DOHH2 (cell line): ENCODE results near the gene KCTD17.

ENCODE experiments used
- H3F3A ChIP-seq: fragments of 200-600 bp; sonication (generic), shearing (Covaris generic); 2 replicates; pipeline ENCODE4 v1.6.0; 2016; ENCODE audit warnings: antibody characterized with exemption, mild to moderate bottlenecking; ENCODE audit not compliant: control insufficient read depth, insufficient read depth
- H3K27ac ChIP-seq: fragments of 200-600 bp; sonication (generic); 2 replicates; pipeline ENCODE4 v1.5.1; 2014; ENCODE audit warnings: low read depth, mild to moderate bottlenecking, low read length, moderate library complexity
- H3K27me3 ChIP-seq: fragments of 200-600 bp; sonication (generic); 2 replicates; pipeline ENCODE4 v1.6.1; 2014; ENCODE audit warnings: mild to moderate bottlenecking, low read length, mixed read lengths; ENCODE audit not compliant: control insufficient read depth
- H3K36me3 ChIP-seq: fragments of 200-600 bp; sonication (generic); 2 replicates; pipeline ENCODE4 v1.6.1; 2014; ENCODE audit warnings: mild to moderate bottlenecking, low read length, moderate library complexity, mixed read lengths; ENCODE audit not compliant: control insufficient read depth
- H3K4me1 ChIP-seq: fragments of 200-600 bp; sonication (generic); 2 replicates; pipeline ENCODE4 v1.6.1; 2014; ENCODE audit warnings: mild to moderate bottlenecking, low read length, mixed read lengths; ENCODE audit not compliant: control insufficient read depth
- H3K4me2 ChIP-seq: fragments of 200-600 bp; sonication (generic); 2 replicates; pipeline ENCODE4 v1.6.0; 2014; ENCODE audit warnings: mild to moderate bottlenecking, low read length, moderate library complexity
- H3K4me3 ChIP-seq: fragments of 200-600 bp; sonication (generic); 2 replicates; pipeline ENCODE4 v1.5.1; 2014; ENCODE audit warnings: mild to moderate bottlenecking, low read length, mixed read lengths
- H3K79me2 ChIP-seq: fragments of 200-600 bp; sonication (generic); 2 replicates; pipeline ENCODE4 v1.6.1; 2014; ENCODE audit warnings: mild to moderate bottlenecking, low read length, mixed read lengths; ENCODE audit not compliant: control insufficient read depth
- H3K9me2 ChIP-seq: fragments of 200-600 bp; sonication (generic); replicated peaks from 2 replicates; pipeline ENCODE4 v1.6.1; 2014; ENCODE audit warnings: mild to moderate bottlenecking, low read length, mixed read lengths; ENCODE audit not compliant: control insufficient read depth
- H3K9me3 ChIP-seq: fragments of 200-600 bp; sonication (generic); 2 replicates; pipeline ENCODE4 v1.6.1; 2014; ENCODE audit warnings: antibody characterized with exemption, low read length, mixed read lengths; ENCODE audit not compliant: control insufficient read depth, insufficient read depth
- H4K20me1 ChIP-seq: fragments of 200-600 bp; sonication (generic); 2 replicates; pipeline ENCODE4 v1.6.0; 2014; ENCODE audit warnings: low read depth, mild to moderate bottlenecking, antibody characterized with exemption, low read length, moderate library complexity; ENCODE audit not compliant: control insufficient read depth, insufficient read depth
- EZH2phosphoT487 ChIP-seq: fragments of 200-600 bp; sonication (generic); IDR thresholded peaks from 2 replicates; pipeline ENCODE4 v1.6.1; 2017; ENCODE audit warnings: borderline replicate concordance, mild to moderate bottlenecking, antibody characterized with exemption, low read length, moderate library complexity, mixed read lengths
- TF ChIP-seq, protein P1 (sequence below): fragments of 200-600 bp; sonication (generic); IDR thresholded peaks from one replicate; pipeline ENCODE4 v1.5.1; 2014; ENCODE audit warnings: antibody characterized with exemption, mild to moderate bottlenecking, low read depth, low read length; ENCODE audit not compliant: poor library complexity, severe bottlenecking

KCTD17 gene

DNA sequence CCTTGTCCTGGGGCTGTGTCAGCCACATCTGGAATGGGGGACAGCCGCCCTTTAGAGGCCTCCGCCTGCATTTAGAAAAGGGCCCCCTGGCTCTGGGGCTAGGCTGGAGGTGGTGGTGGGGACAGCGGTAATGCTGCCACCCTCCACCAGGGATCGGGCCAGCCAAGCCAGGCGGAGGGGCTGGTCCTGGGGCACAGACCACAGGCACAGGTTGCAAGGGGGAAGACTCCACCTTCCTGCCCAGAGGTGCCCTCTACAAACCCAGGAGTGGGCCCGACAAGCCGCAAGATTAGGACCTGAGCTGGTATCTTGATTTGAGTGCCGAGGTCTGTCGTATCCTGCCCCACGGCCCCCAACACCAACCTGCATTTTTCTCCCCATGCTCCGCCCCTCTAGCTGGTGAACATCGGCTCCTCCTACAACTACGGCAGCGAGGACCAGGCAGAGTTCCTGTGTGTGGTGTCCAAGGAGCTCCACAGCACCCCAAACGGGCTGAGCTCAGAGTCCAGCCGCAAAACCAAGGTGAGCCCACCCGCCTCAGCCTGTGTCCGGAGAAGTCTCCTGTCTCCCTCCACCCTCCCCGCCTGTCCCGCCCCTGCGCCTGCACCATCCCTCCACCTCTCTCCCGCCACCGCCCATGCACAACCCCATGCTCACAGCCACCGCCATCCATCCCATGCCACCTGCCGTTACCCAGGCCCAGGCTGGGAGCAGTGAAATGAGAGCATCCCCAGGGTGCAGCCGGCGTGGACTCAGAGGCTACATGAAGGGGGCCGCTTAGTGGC, 7.6 kb downstream of the KCTD17 start:
- no peaks in the 10 kb centered on the region for H3K27me3 ChIP-seq
- no peaks in the 10 kb centered on the region for H3F3A ChIP-seq
- TF ChIP-seq, protein P1, sequence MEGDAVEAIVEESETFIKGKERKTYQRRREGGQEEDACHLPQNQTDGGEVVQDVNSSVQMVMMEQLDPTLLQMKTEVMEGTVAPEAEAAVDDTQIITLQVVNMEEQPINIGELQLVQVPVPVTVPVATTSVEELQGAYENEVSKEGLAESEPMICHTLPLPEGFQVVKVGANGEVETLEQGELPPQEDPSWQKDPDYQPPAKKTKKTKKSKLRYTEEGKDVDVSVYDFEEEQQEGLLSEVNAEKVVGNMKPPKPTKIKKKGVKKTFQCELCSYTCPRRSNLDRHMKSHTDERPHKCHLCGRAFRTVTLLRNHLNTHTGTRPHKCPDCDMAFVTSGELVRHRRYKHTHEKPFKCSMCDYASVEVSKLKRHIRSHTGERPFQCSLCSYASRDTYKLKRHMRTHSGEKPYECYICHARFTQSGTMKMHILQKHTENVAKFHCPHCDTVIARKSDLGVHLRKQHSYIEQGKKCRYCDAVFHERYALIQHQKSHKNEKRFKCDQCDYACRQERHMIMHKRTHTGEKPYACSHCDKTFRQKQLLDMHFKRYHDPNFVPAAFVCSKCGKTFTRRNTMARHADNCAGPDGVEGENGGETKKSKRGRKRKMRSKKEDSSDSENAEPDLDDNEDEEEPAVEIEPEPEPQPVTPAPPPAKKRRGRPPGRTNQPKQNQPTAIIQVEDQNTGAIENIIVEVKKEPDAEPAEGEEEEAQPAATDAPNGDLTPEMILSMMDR, result no peak
- TF ChIP-seq EZH2phosphoT487, result no peak
- no peak overlapping the region for H3K4me2 ChIP-seq
- H3K4me3 ChIP-seq, result no peak overlapping the region
- no peaks in the 10 kb centered on the region for H3K36me3 ChIP-seq
- H3K79me2 ChIP-seq, result no peaks in the 10 kb centered on the region
- no peaks in the 10 kb centered on the region for H3K4me1 ChIP-seq
- no peak overlapping the region for H3K27ac ChIP-seq
- H3K9me2 ChIP-seq, result no peaks in the 10 kb centered on the region
- H3K9me3 ChIP-seq, result no peaks in the 10 kb centered on the region
- no peaks in the 10 kb centered on the region for H4K20me1 ChIP-seq

DNA sequence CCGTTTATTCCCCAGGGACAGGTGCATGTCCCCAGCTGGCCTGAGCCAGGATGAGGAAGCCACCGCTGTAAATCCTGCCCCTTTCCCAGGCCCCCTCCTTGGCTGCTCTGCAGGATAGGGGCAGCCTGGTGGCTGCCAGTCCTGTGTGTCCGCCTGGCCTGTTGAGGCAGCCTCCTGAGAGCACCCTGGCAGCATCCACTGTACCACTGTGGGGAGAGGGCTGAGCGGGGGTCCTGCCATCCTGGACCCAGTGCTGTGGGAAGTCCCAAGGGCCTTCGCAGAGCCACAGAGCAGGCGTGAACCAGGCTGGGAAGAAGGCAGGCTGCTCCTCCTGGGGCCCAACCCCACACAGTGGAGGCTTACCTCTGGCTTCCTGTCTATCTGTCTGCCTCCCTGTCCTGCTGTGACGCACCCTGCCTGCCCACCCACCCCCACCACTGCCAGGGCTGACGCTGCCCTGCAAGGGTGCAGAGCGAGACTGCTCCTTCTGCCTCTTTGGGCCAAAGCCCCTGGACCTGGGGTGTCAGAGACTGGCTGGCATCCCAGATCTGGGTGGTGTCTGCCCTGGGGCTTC, 8.4 kb downstream of the KCTD17 start:
- no peaks in the 10 kb centered on the region for H3K9me3 ChIP-seq
- no peaks in the 10 kb centered on the region for H3K36me3 ChIP-seq
- H4K20me1 ChIP-seq, result no peaks in the 10 kb centered on the region
- no peak for TF ChIP-seq EZH2phosphoT487
- TF ChIP-seq, protein P1, result no peak
- no peak overlapping the region for H3K4me3 ChIP-seq
- no peak overlapping the region for H3K4me2 ChIP-seq
- no peaks in the 10 kb centered on the region for H3K9me2 ChIP-seq
- H3K79me2 ChIP-seq, result no peaks in the 10 kb centered on the region
- no peaks in the 10 kb centered on the region for H3K27me3 ChIP-seq
- no peak overlapping the region for H3K27ac ChIP-seq
- no peaks in the 10 kb centered on the region for H3F3A ChIP-seq
- no peaks in the 10 kb centered on the region for H3K4me1 ChIP-seq

DNA sequence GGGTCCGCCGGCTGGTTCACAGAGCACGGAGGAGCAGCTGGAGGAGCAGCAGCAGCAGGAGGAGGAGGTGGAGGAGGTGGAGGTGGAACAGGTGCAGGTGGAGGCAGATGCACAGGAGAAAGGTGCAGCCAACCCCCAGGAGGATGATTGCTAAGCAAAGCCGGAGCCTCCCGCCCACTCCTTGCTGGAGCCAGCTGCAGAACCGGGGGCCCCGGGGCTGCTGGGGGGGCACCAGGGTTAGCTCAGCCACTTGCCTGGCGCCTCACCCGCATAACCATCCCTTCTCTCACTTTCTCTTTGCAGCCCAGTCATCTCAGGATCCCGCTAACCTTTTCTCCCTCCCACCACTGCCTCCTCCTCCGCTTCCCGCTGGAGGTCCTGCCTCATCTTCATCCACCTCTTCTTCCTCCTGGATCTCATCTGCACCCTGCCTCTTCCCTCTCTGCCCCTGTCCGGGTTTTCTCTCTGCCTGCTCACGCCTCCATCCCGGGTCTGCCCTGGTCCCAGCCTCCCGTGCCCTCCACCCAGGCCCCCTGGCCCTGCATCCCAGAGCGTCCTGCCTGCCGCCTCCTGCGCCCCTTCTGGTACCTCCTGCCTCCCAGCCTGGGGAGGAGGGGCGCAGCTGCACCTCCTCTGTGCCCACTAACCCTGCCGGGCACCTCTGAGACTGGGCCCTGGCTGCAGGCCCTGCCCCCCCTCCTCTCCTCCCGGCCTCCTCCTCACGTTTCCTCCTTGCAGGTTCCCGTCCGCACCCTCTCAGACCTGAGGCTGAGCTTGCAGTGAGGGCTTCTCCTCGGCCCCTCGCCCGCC, 9.5 kb downstream of the KCTD17 start:
- H3K4me3 ChIP-seq, result no peak overlapping the region
- no peaks in the 10 kb centered on the region for H3K9me2 ChIP-seq
- H3K9me3 ChIP-seq, result no peaks in the 10 kb centered on the region
- H3K79me2 ChIP-seq, result no peaks in the 10 kb centered on the region
- H3K27me3 ChIP-seq, result no peaks in the 10 kb centered on the region
- H3F3A ChIP-seq, result no peaks in the 10 kb centered on the region
- no peaks in the 10 kb centered on the region for H4K20me1 ChIP-seq
- no peak overlapping the region for H3K4me2 ChIP-seq
- TF ChIP-seq, protein P1, result no peak
- no peak for TF ChIP-seq EZH2phosphoT487
- H3K36me3 ChIP-seq, result no peaks in the 10 kb centered on the region
- no peaks in the 10 kb centered on the region for H3K4me1 ChIP-seq
- no peak overlapping the region for H3K27ac ChIP-seq
